Measurements from ENCODE around the gene EXOC3L4.
"Not testable (repeated sequence)": the region's sequence is repeated elsewhere in the genome, so short reads cannot be mapped to it uniquely, and the experiment has no call there.

EXOC3L4 gene

DNA sequence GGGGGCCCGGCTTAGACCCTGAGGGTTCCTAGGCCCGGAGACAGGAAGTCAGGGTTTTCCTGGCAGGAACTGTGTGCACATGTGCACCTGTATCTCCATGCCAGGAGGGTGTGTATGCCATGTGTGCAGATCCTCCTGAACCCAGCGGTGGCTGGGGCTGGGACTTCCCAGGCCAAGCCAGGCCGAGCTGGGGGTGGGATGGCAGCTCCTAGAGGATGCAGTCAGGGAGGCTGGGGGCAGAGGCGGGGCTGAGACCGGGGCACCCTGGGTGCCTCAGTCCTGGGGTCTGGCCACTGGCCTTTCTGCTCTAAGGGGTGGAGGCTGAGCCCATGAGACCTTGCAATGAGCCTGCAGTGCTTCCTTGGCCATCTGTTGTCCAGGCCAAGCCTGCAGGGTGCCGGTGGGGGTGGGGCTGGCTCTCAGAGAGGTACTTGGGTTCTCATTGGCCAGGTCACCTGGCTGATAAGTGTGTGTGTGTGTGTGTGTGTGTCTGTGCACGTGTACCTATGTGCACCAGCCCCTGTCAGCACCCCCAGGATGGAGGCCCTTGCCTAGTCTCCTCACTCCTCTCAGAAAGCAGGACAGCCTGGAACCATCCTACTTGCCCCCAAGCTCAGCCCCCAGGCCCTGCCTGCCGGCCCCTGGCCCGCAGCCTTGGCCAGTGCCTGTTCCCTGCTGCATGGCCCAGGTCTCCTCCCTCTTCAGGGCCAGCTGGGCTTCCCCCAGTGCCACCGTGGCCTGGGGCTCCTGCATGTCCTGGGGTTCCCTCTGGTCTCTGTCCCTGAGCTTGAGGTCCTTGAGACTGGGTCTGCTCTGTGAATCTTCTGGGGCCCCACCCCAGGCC is 18.1 kb downstream of the EXOC3L4 start:
- TF ChIP-seq ZNF274 (IDR thresholded peaks at IDR 0.05; ENCODE audit: low read depth, low read length), result no peak
- no peak overlapping the region for H3K4me3 ChIP-seq (ENCODE audit: low read length)

DNA sequence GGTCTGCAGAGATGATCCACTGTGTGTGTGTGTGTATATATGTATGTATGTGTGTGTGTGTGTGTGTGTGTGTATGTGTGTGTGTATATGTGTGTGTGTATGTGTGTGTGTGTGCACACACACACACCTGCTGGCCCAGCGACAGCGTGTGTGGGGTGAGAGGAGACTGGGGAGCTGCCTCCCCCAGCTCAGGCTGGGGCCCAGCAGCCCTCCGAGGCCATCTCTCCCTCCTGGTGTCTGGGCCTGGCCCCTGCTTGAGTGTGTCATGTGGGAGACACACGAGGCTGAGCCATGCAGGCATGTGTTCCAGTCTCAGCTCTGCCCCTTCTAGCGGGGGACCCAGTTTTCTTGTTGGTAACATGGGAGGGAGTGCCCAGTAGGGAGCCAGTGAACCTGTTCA is 18.8 kb downstream of the EXOC3L4 start:
- H3K4me3 ChIP-seq (ENCODE audit: low read length), result no peak overlapping the region
- TF ChIP-seq ZNF274 (IDR thresholded peaks at IDR 0.05; ENCODE audit: low read depth, low read length), result no peak

DNA sequence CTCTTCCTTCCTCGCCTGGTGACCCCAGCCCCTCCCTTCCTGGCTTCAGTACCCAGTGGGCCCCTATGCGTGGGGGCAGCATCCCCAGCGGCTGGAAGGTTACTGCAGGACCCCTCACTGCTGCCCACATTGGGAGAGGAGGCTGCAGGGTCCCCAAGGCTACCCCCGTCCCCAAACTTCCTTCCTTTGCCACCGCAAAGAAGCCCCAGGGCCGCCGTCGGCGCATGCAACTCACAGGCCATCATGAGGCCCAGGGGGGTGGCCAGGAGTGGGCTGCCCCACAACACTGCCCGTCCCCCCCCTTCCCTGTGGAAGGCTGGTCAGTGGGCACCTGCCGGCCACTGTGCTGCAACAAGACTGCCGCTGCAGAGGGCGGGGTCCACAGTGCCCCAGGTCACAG is 19.2 kb downstream of the EXOC3L4 start:
- no peak for TF ChIP-seq ZNF274 (IDR thresholded peaks at IDR 0.05; ENCODE audit: low read depth, low read length)
- no peak overlapping the region for H3K4me3 ChIP-seq (ENCODE audit: low read length)

DNA sequence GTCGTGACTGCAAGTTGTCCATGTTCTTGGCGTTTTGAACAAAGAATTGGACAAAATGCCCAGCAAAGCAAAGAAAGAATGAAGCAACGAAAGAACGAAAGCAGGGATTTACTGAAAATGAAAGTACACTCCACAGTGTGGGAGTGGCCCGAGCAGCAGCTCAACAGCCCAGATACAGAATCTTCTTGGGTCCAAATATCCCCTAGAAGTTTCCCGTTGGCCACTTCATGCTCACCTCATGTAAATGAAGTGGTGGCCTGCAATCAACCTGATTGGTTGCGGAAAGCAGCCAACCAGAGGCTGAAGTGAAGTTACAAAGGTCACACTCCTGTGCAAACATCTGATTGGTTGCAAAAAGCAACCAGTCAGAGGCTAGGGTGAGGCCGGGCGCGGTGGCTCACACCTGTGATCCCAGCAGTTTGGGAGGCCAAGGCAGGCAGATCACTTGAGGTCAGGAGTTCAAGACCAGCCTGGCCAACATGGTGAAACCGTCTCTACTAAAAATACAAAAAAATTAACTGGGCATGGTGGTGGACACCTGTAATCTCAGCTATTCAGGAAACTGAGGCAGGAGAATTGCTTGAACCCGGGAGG is 20.7 kb downstream of the EXOC3L4 start:
- H3K4me3 ChIP-seq (ENCODE audit: low read length), result not testable (repeated sequence)

DNA sequence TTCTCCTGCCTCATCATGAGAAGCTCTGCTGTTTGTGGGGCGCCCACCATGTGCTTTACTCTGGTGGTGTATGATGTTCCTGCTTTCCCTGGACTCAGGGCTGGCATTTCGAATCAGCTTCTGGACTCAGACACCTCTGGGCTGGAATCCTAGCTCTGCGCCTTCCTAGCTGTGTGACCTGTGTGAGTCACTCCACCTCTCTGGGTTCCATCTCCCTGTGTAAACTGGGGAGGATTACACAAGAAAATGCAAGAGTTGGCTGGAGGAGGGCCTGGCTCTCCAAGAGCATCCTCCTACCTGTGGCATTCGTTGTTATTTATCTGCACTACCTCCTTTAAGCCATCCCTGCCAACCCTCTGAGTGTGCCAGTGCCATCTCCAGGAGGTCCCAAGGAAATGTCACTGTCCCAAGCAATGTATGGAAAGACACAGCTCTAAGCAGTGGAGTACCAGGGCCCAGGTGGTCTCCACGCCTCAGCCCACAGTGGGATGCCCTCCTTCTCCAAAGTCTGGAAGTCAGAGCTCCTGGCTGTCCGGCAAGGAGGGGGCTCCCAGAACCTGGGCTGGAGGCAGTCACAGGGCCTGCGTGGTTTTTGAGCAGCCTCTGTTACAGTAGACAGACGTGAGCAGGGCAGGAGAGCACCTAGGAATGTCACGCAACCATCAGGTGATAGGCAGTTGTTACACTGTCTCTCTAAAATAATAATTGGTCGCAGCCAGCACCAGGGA is 21.5 kb downstream of the EXOC3L4 start:
- no peak for TF ChIP-seq ZNF274 (IDR thresholded peaks at IDR 0.05; ENCODE audit: low read depth, low read length)
- no peak overlapping the region for H3K4me3 ChIP-seq (ENCODE audit: low read length)

DNA sequence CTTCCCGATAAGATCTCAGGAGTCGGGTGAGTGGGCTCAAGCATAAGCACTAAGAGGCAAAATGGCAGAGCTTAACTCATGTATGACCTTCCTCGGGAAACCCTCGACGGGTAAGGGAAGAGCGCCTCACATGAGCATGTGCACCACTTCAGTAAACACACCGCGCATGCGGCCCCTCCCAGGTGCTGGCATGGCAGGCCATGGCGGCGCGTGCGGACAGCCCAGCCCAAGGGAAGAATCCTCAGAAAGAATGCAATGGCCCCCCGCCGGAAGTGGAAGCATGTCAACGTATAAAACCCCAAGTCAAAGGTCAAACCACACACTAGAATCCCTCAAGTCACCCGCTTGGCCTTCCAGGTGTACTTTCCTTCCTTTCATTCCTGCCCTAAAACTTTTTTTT is 22.1 kb downstream of the EXOC3L4 start:
- no peak overlapping the region for H3K4me3 ChIP-seq (ENCODE audit: low read length)
- no peak for TF ChIP-seq ZNF274 (IDR thresholded peaks at IDR 0.05; ENCODE audit: low read depth, low read length)

DNA sequence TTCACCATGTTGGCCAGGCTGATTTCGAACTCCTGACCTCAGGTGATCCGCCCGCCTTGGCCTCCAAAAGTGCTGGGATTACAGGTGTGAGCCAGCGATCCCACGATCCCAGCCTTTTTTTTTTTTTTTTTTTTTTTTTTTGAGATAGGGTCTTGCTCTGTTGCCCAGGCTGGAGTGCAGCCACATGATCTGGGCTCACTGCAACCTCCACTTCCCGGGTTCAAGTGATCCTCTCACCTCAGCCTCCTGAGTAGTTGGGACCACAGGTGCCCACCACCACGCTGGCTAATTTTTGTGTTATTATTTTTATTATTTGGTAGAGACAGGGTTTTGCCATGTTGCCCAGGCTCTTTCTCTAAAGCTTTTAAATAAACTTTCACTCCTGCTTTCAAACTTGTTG is 23.0 kb downstream of the EXOC3L4 start:
- H3K4me3 ChIP-seq (ENCODE audit: low read length), result not testable (repeated sequence)

DNA sequence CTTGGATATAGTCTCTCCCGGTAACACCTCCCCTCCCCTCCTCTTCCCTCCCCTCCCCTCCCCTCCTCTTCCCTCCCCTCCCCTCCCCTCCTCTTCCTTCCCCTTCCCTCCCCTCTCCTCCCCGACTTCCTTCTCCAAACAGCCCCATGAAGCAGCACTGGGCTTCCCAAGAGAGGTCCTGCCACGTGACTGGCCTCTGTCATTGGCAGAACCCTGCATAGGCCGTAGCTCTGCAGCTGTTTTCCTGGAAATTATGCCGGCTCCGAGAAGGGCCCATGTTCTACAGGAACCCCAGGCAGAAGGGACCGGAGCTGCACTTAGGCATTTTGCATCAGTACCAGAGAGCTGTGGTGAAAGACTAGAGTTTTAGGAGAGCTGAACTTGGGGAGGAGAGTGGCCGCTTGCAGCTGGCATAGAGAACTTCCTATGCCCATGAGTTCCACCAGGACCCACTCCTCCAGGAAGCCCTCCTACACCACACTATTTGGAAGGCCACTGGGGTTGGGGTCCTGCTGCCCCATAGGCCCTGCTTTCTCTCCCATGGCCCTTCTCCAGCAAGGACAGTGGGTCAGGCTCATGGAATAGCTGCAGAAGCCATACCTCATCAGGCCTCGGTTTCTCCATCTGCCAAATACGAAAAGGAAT is 23.6 kb downstream of the EXOC3L4 start:
- no peak overlapping the region for H3K4me3 ChIP-seq (ENCODE audit: low read length)

DNA sequence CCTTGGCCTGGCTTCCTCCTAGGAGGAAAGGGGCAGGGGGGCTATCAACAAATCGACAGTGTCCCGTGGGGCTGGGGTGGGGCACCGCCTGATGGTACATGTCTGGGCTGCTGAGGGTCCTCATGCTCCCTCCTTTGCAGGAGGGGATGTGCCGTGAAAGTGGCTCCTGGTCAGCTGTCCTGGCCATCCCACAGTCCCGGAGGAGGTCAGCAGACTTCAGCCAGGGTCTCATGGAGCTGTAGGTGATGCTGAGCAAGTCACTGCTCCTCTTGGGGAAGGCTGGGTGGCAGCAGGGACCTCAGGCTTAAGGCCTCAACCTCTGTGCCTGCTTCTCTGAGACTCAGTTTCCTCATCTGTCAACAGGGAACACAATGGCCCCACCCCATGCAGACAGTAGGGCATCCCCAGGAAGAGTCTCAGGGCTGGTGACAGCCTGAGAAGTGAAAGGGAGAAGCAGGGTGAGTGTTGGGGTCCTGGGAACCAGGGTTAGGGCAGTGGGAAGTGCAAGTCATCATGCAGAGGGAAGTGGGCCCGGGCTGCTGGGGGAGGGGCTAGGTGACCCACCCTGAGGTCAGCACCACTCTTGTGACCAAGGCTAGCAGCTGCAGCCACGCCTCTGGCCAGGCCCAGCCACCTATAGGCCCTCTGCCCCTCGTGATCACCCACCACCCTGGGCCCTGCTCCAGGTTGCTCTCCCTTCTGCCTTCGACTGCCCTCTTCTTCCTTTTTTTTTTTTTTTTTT is 24.3 kb downstream of the EXOC3L4 start:
- no peak for TF ChIP-seq ZNF274 (IDR thresholded peaks at IDR 0.05; ENCODE audit: low read depth, low read length)
- no peak overlapping the region for H3K4me3 ChIP-seq (ENCODE audit: low read length)

More for the DNA sequence above, 23.6 kb downstream of the EXOC3L4 start:
- TF ChIP-seq ZNF274 (IDR thresholded peaks at IDR 0.05; ENCODE audit: low read depth, low read length), result no peak

DNA sequence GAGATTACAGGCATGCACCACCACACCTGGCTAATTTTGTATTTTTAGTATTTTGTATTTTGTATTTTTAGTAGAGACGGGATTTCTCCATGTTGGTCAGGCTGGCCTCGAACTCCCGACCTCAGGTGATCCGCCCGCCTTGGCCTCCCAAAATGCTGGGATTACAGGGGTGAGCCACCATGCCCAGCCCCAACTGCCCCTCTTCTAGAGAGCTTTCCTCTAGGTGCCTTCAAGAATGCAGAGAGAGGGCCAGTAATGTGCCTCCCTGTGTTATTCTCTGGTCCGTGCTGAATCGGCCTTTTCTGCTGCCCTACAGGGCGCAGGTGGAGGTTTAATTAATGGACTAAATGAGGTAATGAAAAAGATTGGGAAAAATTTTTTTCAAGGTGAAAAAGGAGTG is 25.0 kb downstream of the EXOC3L4 start:
- not testable (repeated sequence) for H3K4me3 ChIP-seq (ENCODE audit: low read length)

DNA sequence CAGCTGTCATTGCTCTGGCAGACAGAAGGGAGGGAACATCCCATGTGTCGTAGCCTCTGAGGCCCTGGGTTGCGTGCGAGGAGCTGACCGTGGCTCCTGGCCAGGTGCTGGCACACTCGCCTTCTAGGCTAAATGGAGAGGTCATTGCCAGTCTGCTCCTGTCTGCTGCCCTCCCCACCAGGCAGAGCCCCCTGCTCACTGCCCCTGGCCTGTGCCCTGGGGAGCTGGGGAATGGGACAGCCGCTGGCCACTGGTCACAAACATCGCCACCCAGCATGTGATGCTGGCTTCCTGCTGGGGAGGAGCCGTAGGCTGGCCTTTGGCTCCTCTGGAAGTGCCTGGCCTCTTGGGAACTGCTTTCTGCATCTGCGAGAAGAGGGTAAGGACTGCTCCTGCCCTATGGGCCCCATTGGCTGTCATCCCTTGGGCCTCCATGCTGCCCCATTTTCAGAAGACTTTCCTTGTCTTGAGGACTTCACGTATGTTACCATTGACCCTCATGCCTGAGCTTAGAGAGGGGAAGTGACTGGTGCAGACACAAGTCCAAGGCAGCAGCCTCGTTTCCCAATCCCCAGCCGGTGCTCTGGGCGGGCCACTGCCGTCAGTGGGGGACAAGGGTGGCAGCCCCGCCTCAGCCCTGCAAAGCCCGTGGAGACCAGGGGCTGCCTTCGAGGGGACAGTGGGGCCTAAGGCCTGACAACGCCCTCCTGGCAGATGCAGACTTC is 26.8 kb downstream of the EXOC3L4 start:
- no peak for TF ChIP-seq ZNF274 (IDR thresholded peaks at IDR 0.05; ENCODE audit: low read depth, low read length)
- no peak overlapping the region for H3K4me3 ChIP-seq (ENCODE audit: low read length)

DNA sequence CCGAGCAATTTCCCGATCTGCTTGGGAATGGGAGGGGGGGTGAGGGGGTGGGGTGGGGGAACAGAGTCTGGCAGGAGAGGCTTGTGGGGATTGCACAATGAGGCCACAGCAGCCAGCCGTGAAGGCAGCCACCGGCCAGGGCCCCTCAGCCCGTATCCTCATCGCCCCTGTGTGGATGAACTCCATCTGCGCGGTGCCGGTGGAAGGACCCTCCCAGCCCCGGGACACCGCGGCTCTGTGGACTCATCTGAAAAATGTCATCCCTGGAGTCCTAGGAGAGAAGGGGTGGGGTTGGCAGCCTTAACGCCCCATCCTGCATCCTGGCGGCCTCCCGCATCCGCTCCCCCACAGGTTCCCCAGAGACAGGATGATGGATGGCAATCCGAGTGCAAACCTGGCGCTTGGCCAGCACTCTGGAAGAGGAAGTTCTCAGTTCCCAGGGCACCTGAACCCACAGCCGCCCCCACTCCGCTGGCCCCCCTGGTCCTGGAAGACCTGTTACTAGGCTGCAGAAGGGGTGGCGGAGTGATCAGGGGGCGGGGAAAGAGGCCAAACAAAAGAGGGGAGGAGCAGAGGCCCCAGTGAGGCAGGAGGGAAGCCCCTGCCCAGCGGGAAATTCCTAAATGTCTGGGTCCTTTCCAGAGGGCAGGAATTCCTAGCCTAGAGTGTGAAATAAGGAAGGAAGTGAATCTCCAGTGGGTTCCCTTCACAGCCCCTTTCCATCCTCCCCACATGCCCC is 27.5 kb downstream of the EXOC3L4 start:
- no peak overlapping the region for H3K4me3 ChIP-seq (ENCODE audit: low read length)
- TF ChIP-seq ZNF274 (IDR thresholded peaks at IDR 0.05; ENCODE audit: low read depth, low read length), result no peak

DNA sequence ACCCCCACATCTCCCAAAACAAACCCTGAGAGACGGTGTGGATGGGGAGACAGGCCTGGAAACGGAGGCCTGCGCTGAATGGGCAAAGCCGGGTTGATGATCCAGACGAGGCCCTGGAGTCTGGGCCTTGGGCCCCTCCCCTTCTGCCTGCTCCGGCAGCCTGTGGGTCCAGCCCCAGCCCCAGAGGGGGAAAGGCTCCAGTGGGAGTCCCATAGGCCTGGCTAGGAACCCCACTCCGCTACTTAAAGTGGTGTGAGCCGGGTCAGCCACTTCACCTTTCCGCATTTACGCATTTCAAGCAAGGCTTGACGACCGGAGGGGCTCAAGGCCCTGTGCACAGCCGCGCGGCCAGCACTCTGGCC is 28.0 kb downstream of the EXOC3L4 start:
- TF ChIP-seq ZNF274 (IDR thresholded peaks at IDR 0.05; ENCODE audit: low read depth, low read length), result no peak
- H3K4me3 ChIP-seq (ENCODE audit: low read length), result no peak overlapping the region; the same call in 1 of the 2 replicates
